GM18499 (cell line): Measurements from ENCODE around the gene OR6J1.
"Not testable (repeated sequence)": the region's sequence is repeated elsewhere in the genome, so short reads cannot be mapped to it uniquely, and the experiment has no call there.

Source experiments
- ATAC-seq: cut with Tn5 transposase; IDR thresholded peaks from one replicate; pipeline ENCODE4 v1.9.1; 2021; ENCODE audit warnings: moderate number of reproducible peaks; ENCODE audit not compliant: insufficient read depth, unreplicated experiment

OR6J1 gene

GRCh38 chr14:22644305-22644635, at the start of gene OR6J1:
OR6J1 (minus strand) TSS chr14:22644352; CDS start chr14:22634811, 9,541 bp downstream.
- ATAC-seq = no peak

GRCh38 chr14:22692194-22692593, 48.0 kb upstream of the OR6J1 start:
- ATAC-seq = no peak

DNA sequence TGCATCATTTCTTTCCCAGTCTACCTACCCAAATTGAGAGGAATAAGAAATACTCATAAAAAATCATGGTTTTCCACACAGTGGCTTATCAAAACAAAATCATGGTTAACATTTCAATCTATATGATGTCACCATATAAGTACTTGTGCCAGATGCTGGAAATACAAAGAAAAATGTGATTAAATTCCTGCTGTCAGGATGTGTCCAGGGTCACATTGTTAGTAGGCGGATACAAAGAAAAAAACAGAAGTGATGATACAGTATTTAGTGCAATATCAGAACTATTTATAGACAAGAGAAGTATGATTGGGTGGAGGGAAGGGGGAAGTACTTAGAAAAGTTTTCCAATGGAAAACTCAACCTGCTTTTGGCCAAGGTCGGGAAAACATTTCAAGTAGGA, 47.0 kb upstream of the OR6J1 start:
- ATAC-seq = no peak

DNA sequence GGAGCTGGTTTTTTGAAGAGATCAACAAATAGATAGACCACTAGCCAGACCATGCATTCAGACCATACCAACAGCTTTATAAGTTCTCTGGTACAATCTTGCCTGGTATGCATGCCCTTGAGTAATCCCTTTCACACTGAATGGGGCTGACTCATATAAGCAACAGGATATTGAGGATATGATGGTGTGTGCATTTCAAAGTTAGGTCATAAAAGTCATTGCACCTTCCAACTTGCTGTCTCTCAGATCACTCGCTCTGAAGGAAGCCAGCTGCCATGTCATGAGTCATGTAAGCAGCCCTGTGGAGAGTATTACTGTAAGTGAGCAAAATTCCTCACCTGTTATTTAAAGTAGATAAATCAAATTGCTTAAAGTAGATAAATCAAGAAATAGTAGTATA, 45.0 kb upstream of the OR6J1 start:
- ATAC-seq = no peak

DNA sequence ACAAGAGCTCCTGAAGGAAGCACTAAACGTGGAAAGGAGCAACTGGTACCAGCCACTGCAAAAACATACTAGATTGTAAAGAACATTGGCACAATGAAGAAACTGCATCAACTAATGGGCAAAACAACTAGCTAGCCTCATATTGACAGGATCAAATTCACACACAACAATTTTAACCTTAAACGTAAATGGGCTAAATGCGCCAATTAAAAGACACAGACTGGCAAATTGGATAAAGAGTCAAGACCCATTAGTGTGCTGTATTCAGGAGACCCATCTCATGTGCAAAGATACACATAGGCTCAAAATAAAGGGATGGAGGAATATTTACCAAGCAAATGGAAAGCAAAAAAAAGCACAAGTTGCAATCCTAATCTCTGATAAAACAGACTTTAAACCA, 43.8 kb upstream of the OR6J1 start:
- ATAC-seq = not testable (repeated sequence)

DNA sequence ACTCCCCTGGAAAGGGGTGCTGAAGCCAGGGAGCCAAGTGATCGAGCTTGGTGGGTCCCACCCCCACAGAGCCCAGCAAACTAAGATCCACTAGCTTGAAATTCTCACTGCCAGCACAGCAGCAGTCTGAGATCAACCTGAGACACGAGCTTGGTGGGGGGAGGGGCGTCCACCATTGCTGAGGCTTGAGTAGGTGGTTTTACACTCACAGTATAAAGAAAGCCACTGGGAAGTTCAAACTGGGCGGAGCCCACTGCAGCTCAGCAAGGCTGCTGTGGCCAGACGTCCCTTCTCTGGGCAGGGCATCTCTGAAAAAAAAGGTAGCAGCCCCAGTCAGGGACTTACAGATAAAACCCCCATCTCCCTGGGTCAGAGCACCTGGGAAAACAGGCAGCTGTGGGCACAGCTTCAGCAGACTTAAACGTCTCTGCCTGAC, 42.0 kb upstream of the OR6J1 start:
- ATAC-seq = not testable (repeated sequence)

DNA sequence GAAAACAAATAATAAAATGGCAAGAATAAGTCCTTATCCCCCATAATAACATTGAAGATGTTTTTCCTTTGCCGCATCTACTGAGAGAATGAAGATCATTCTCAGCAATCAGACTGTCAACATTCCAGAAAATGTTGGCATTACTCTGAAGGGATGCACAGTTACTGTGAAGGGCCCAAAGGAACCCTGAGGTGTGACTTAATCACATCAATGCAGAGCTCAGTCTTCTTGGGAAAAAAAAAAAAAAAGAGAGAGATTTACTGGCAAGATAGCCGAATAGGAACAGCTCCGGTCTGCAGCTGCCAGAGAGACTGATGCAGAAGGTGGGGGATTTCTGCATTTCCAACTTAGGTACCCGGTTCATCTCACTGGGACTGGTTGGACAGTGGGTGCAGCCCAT, 41.3 kb upstream of the OR6J1 start:
- ATAC-seq = no peak

DNA sequence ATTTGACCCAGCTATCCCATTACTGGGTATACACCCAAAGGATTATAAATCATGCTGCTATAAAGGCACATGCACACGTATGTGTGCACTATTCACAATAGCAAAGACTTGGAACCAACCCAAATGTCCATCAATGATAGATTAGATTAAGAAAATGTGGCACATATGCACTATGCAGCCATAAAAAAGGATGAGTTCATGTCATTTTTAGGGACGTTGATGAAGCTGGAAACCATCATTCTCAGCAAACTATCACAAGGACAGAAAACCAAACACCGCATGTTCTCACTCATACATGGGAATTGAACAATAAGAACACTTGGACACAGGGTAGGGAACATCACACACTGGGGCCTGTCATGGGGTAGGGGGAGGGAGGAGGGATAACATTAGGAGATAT, 39.3 kb upstream of the OR6J1 start:
- ATAC-seq = not testable (repeated sequence)

- ATAC-seq = no peak
These were observed 34.1 kb upstream of the OR6J1 start for GRCh38 chr14:22678221-22678620.

DNA sequence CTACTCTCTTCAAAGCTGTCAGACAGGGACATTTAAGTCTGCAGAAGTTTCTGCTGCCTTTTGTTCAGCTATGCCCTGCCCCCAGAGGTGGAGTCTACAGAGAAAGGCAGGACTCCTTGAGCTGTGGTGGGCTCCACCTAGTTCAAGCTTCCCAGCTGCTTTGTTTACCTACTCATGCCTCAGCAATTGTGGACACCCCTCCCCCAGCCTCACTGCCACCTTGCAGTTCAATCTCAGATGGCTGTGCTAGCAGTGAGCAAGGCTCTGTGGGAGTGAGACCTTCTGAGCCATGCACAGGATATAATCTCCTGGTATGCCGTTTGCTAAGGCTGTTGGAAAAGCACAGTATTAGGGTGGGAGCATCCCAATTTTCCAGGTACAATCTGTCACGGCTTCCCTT, 33.4 kb upstream of the OR6J1 start:
- ATAC-seq = not testable (repeated sequence)

- ATAC-seq = no peak
These were observed 27.5 kb upstream of the OR6J1 start for GRCh38 chr14:22671622-22672021.

DNA sequence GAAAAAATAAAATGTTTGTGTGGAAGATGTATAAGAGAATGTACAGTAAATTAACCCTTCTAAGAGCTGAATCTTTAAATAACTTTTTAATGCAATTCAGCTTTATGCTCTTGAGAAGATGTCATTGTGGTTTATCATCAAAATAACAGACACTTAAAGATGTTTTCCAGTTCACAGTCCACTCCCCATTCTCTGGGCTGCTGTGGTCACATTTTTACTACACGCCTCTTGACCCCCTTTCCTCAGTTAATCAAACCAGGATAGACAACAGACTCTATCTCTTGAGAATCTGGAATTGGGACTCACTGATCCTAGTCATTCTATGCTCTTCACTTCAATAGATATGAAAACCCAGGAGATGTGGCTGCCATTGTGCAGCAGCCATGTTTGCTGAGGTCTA, 24.7 kb upstream of the OR6J1 start:
- no peak for ATAC-seq

- ATAC-seq = no peak
These were observed 24.3 kb upstream of the OR6J1 start for GRCh38 chr14:22668417-22668816.

DNA sequence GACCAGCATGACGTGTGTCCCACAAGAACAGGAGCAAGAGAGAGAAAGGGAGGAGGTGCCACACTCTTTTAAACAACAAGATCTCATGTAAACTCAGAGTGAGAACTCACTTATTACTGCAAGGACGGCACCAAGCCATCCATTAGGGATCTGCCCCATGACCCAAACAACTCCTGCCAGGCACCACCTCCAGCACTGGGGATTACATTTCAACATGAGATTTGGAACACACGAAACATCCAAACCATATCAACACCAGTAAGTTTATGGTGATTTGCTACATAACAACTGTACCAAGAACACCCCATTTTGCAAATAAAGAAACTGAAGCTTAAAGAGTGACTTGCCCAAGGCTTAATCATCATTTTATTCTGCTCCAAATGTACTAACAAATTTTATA, 23.7 kb upstream of the OR6J1 start:
- no peak for ATAC-seq

- no peak for ATAC-seq
These were observed 22.2 kb upstream of the OR6J1 start for GRCh38 chr14:22666203-22666893.

DNA sequence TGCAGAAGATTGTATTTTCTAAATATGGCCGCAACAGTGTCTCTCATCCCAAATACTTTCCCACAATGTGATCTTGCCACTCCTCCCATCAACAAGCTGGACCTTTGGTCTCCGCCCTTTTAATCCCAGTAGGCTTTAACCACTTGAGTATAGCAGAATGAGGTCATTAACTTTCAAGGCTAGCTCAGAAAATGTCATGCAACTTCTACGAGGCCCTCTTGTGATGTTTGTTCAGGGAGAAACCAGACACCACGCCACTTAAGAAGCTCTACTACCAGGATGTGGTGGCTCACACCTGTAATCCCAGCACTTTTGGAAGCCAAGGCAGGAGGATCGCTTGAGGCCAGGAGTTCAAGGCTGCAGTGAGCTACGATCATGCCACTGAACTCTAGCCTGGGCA, 20.1 kb upstream of the OR6J1 start:
- ATAC-seq = no peak

DNA sequence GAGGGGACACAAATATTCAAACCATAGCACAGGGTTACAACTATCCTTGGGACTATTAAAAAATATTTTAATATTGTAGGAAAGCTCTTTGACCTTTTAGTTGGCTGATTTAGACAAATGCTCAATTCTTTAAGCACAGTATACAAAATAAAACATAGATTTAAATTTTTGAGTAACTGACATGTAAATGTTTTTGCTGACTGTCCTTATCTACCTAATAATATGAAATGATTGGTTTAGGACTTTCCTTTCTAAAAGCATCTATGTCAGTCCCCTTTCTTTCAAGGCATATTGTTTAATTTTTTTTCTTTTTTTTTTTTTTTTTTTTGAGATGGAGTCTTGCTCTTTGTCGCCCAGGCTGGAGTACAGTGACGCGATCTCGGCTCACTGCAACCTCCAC, 16.5 kb upstream of the OR6J1 start:
- no peak for ATAC-seq

- no peak for ATAC-seq
These were observed 14.8 kb upstream of the OR6J1 start for GRCh38 chr14:22658946-22659345.

DNA sequence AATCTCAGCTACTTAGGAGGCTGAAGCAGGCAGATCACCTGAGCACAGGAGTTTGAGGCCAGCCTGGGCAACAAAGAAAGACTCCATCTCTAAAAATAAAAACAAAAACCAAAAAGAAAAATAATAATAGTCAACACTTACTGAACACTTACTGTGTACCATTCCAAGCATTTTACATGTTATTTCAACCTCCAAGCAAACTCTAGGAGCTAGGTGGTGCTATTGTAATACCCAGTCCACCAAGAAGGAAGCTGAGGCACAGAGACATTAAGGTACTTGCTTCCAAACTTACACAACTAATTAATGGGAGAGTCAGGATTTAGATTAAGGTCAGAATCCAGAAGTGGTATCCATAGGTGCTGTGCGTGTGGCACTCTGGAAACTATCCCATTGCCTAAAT, 13.7 kb upstream of the OR6J1 start:
- ATAC-seq = no peak

- ATAC-seq = no peak
These were observed 13.0 kb upstream of the OR6J1 start for GRCh38 chr14:22656945-22657731.

DNA sequence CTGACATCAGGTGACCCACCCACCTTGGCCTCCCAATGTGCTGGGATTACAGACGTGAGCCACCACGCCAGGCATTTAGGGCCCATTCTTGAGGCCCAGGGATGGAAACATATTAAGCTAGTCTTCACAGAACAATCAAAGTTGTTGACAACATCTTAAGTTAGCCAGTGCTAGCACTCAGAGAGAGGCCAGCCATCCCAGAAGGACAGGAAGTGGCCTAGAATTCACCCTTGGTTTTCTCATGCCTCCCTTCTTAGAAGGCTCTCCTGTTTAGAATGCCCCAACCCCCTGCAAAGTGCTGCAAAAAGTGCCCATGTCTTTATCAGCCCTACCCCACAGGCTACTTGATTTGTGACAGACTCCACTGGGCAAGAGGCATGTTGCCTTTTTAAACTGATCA, 12.1 kb upstream of the OR6J1 start:
- no peak for ATAC-seq

DNA sequence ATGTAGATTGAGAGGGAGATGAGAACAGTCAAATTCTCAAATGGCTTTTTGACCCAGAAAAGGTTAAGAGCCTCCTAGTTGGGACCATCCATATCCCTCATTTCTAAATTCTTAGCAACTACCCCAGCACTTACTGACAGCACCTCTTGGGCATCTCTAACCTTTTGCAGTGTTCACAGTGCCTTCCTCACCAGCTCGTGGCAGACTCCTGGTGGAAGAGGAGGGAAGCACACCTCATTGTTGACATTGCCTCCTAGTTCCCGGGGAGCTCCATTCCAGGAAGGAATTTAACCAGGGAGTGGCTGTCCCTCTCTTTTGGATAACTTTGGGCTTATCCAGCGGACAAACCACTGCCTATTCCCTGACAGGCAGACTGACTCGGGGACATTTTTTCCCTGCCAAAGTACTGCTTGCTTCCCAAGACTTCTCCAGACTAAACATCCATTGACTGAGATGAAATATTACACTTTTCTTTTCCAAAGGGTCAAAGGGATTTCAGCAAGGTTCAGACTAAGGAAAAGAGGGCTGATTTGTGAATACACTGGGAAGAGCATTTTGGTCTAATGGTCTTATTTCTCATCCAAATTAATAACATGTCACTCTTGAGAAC, 9.0 kb upstream of the OR6J1 start:
- ATAC-seq = no peak
